Sigmoid colon (tissue), 7 donors: ENCODE data around the gene TP53BP1. TPM values are rescaled to one million over a fixed set of nuclear protein-coding genes. Genes with fewer than 3 reads are reported as not detected.
A peak's percentile ranks its signal among the peaks of the same experiment; 100 is the strongest.
"Not testable (repeated sequence)": the region's sequence is repeated elsewhere in the genome, so short reads cannot be mapped to it uniquely, and the experiment has no call there.

Experiments used
- DNase-seq: peaks from one replicate; pipeline ENCODE4 v3.0.0-alpha.2; 2019
- H3K27ac ChIP-seq, 4 donors: fragments of 200-600 bp; sonication (generic); one replicate each; pipeline ENCODE4 v1.5.1; 2016 to 2019; ENCODE audit warnings: mild to moderate bottlenecking in 1 of 4
- H3K27me3 ChIP-seq, 3 donors: fragments of 200-600 bp; sonication (generic); one replicate each; pipeline ENCODE4 v1.5.1; 2019; ENCODE audit warnings: mild to moderate bottlenecking in 1 of 3
- H3K36me3 ChIP-seq, 4 donors: fragments of 200-600 bp; sonication (generic); one replicate each; pipeline ENCODE4 v1.5.1; 2016 to 2019
- H3K4me1 ChIP-seq, 4 donors: fragments of 200-600 bp; sonication (generic); one replicate each; pipeline ENCODE4 v1.5.1; 2017 to 2019
- H3K4me3 ChIP-seq, 4 donors: fragments of 200-600 bp; sonication (generic); one replicate each; pipeline ENCODE4 v1.5.1; 2017 to 2019; ENCODE audit warnings: mild to moderate bottlenecking in 2 of 4, moderate library complexity in 1 of 4
- H3K9me3 ChIP-seq, 4 donors: fragments of 200-600 bp in 3 of 4; sonication (generic) in 3 of 4; one replicate each; pipeline versions ENCODE4 v1.5.1 to v1.6.1; 2013 to 2019
- EP300 ChIP-seq, 4 donors: sonication (generic); formaldehyde crosslinking; IDR thresholded peaks; one replicate each; pipeline ENCODE4 v1.6.1; 2017; ENCODE audit warnings: antibody characterized with exemption in 4 of 4
- POLR2A ChIP-seq, 2 donors: fragments of 450-650 bp; IDR thresholded peaks; one replicate each; pipeline ENCODE4 v1.6.1; 2016; ENCODE audit warnings: antibody characterized with exemption in 2 of 2, mild to moderate bottlenecking in 2 of 2, moderate library complexity in 2 of 2
- POLR2AphosphoS5 ChIP-seq, 4 donors: sonication (generic); formaldehyde crosslinking; IDR thresholded peaks; one replicate each; pipeline ENCODE4 v1.6.1; 2017; ENCODE audit warnings: antibody characterized with exemption in 4 of 4
- WGBS, 2 donors: extraction: QIAGEN DNeasy Blood & Tissue Kit; methylation state at CpG; one replicate each; pipeline ENCODE4 v1.1.7; 2013; 5-methylcytosine and 5-hydroxymethylcytosine counted together
- intact Hi-C: fragments of 100-400 bp; cut with DNase I; formaldehyde crosslinking; loops from one replicate; pipeline ENCODE4 v1.15.1; 2023
- polyA plus RNA-seq, 3 donors: library from polyadenylated mRNA; stranded (reverse); fragments of 200-250 nt; gene quantifications; one replicate each; pipeline ENCODE4 v1.2.3, GENCODE V29; 2013
- total RNA-seq, 4 donors: library from RNA; depleted of rRNA; stranded (reverse); fragments of >200 nt; gene quantifications; one replicate each; pipeline ENCODE4 v1.1.0, GENCODE V29; 2016
- TF ChIP-seq, protein P1 (sequence below), 4 experiments: fragments of 450-650 bp in 3 of 4; fragments of 200-600 bp in 1 of 4; IDR thresholded peaks; one replicate each; pipeline ENCODE4 v1.5.1; 2016 to 2019; ENCODE audit warnings: antibody characterized with exemption in 4 of 4, mild to moderate bottlenecking in 3 of 4, moderate library complexity in 2 of 4
- donor health status: healthy with polysubstance abuse.
- donor health status: Bipolar disorder and iron deficiency.
- donor health status: healthy.

The TP53BP1 gene
- 10 to 100 TPM; 38.3 to 63.4 (median 41.1) TPM for total RNA-seq
- 10 to 100 TPM in 1 of 3 donors, 1 to 10 TPM in 2; 1.8 to 13.5 (median 6.6) TPM for polyA plus RNA-seq

DNA sequence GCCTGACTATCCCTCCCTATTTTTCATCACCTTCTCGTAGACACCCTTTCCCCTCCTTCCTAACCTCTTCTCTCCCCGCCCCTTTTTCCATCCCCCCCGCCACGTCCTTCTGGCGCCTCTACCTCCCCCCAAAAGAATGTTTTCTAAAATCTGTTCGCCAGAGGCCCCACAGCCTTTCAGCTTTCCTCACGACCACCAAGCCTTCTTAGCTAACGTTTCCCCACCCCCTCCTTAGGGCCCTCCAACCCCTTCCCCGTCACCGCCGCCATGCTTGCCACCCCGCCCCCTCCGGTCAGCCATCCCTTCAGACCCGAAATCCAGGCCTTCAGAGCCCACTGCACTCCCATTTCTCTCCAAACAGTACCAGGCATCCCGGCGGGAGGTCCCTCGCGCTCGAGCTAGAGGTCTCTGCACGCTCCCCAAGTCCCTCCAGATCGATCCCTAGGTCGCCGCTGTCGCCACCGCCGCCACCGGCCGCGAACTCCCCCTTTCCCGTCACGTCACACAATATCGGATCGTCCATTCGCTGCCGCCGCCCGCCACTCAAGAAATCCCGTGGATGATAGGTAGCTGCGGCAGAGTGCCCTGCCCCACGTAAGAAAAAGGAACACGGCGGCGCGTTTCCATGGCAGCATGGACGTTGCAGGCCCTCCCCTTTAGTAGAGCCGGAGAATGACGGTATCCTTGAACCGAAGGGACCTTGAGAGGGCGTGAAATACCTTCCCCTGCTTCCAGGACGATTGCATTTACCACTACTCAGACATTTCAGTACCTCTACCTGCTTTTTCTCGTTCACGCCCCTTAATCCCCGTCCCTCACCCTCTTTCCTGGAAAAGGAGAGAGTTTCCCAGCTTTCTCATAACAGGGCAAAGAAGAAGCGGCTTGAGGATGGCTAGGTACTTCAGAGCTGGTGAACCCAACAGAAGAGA is at the start of gene TP53BP1:
Gene TP53BP1 (minus strand): TSS at position 484 of the 929 bp plus-strand sequence. CDS start 113 bp downstream, at position 371.
- 1 to 2% methylated on average over 54 of the region's 54 CpGs for WGBS, 2 donors
- peaks cover 0 to 21% (median 0%) of the 10 kb centered on the region in 4 donors for H3K36me3 ChIP-seq
- H3K9me3 ChIP-seq: no peaks in the 10 kb centered on the region
- peak in 1 of 2 donors; percentile 11 for TF ChIP-seq POLR2A (IDR thresholded peaks at IDR 0.05)
- TF ChIP-seq POLR2AphosphoS5 (IDR thresholded peaks at IDR 0.05): peak; percentile 83 to 86 (median 86)
- peak in 1 of 4 donors; percentile 18 for TF ChIP-seq EP300 (IDR thresholded peaks at IDR 0.05)
- TF ChIP-seq, protein P1, sequence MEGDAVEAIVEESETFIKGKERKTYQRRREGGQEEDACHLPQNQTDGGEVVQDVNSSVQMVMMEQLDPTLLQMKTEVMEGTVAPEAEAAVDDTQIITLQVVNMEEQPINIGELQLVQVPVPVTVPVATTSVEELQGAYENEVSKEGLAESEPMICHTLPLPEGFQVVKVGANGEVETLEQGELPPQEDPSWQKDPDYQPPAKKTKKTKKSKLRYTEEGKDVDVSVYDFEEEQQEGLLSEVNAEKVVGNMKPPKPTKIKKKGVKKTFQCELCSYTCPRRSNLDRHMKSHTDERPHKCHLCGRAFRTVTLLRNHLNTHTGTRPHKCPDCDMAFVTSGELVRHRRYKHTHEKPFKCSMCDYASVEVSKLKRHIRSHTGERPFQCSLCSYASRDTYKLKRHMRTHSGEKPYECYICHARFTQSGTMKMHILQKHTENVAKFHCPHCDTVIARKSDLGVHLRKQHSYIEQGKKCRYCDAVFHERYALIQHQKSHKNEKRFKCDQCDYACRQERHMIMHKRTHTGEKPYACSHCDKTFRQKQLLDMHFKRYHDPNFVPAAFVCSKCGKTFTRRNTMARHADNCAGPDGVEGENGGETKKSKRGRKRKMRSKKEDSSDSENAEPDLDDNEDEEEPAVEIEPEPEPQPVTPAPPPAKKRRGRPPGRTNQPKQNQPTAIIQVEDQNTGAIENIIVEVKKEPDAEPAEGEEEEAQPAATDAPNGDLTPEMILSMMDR (IDR thresholded peaks at IDR 0.05): no peak
- DNase-seq: peak; percentile 99
- intact Hi-C loops: loop anchor here (2.0 to 5.0 kb wide), 2 partner anchors 18 to 51 kb away; no protein-coding TSS in a partner anchor
- H3K27ac ChIP-seq: peak within 1 kb of the TSS; percentile 80 to 95 (median 86)
- peak within 1 kb of the TSS; percentile 58 to 95 (median 92) for H3K4me3 ChIP-seq
- peaks cover 0 to 35% (median 22%) of the 10 kb centered on the region in 4 donors for H3K4me1 ChIP-seq
- no peaks in the 10 kb centered on the region for H3K27me3 ChIP-seq

DNA sequence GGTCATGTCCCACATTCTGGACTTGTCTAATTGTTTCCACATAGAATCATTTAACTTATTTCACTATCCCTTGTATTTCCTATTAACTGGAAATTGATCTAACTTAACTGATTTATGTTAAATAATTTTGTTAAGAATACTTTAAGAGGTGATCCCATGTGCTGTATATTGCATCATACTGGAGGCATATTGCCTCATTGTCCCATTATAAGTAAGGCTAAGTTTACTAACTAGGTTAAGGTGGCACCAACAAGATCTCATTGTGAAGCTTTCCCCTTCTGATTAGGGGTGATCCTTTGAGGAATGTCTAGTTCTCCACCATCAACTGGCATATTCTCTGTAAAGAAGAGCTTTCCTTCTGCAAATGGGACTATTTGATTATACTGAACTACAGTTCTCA is 48.8 kb upstream of the TP53BP1 start:
- H3K36me3 ChIP-seq: peaks cover 0 to 5% (median 0%) of the 10 kb centered on the region in 4 donors
- no peaks in the 10 kb centered on the region for H3K9me3 ChIP-seq
- no peaks in the 10 kb centered on the region for H3K4me1 ChIP-seq
- TF ChIP-seq POLR2AphosphoS5 (IDR thresholded peaks at IDR 0.05) (no peak), EP300 (IDR thresholded peaks at IDR 0.05) (no peak), POLR2A (IDR thresholded peaks at IDR 0.05) (no peak)
- TF ChIP-seq, protein P1 (IDR thresholded peaks at IDR 0.05): no peak
- DNase-seq: no peak
- intact Hi-C loops: no loop called here
- no peak overlapping the region for H3K27ac ChIP-seq
- H3K27me3 ChIP-seq: no peaks in the 10 kb centered on the region
- H3K4me3 ChIP-seq: no peak overlapping the region

GRCh38 chr15:43538091-43538490 is 45.1 kb upstream of the TP53BP1 start:
- Histone ChIP-seq H3K27ac (no peak overlapping the region), H3K36me3 (peaks cover 0 to 19% (median 0%) of the 10 kb centered on the region in 4 donors), H3K4me3 (no peak overlapping the region), H3K27me3 (no peaks in the 10 kb centered on the region), H3K4me1 (no peaks in the 10 kb centered on the region), H3K9me3 (no peaks in the 10 kb centered on the region)
- TF ChIP-seq EP300 (IDR thresholded peaks at IDR 0.05) (no peak), POLR2AphosphoS5 (IDR thresholded peaks at IDR 0.05) (no peak), POLR2A (IDR thresholded peaks at IDR 0.05) (no peak)
- TF ChIP-seq, protein P1 (IDR thresholded peaks at IDR 0.05): no peak
- no peak for DNase-seq
- 82 to 94% methylated on average over 2 of the region's 2 CpGs for WGBS, 2 donors
- intact Hi-C loops: no loop called here

DNA sequence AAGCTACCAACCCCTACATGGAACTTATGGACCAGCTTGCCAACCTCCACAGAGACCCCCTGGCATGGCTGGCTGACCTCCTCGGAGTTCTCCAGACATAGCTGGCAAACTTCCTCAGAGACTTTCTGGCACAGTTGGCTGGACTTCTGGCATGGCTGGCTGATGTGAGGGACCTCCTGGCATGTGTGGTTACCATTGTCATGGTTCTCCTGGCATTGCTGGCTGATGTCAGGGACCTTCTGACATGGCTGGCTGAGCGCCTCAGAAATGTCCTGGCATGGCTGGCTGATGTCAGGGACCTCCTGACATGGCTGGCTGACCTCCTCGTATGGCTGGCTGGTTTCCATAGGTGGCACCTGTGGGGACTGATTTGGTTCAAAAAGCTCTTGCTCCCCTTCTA is 41.9 kb upstream of the TP53BP1 start:
- Histone ChIP-seq H3K27me3 (no peaks in the 10 kb centered on the region), H3K4me1 (peaks cover 0 to 9% (median 0%) of the 10 kb centered on the region in 4 donors), H3K27ac (no peak overlapping the region), H3K4me3 (no peak overlapping the region), H3K36me3 (peaks cover 0 to 24% (median 0%) of the 10 kb centered on the region in 4 donors), H3K9me3 (no peaks in the 10 kb centered on the region)
- TF ChIP-seq POLR2AphosphoS5 (IDR thresholded peaks at IDR 0.05) (no peak), EP300 (IDR thresholded peaks at IDR 0.05) (no peak), POLR2A (IDR thresholded peaks at IDR 0.05) (no peak)
- TF ChIP-seq, protein P1 (IDR thresholded peaks at IDR 0.05): no peak
- WGBS, 2 donors: 81 to 95% methylated on average over 3 of the region's 3 CpGs
- peak; percentile 33 for DNase-seq
- intact Hi-C loops: no loop called here

- DNase-seq, intact Hi-C loops: not testable (repeated sequence)
- 27 to 72% methylated on average over 5 of the region's 5 CpGs for WGBS, 2 donors
Observed at GRCh38 chr15:43532826-43533225, 39.9 kb upstream of the TP53BP1 start.

More at GRCh38 chr15:43532826-43533225, 39.9 kb upstream of the TP53BP1 start:
- H3K9me3 ChIP-seq, H3K4me3 ChIP-seq, H3K27me3 ChIP-seq, H3K4me1 ChIP-seq, H3K27ac ChIP-seq: not testable (repeated sequence)
- H3K36me3 ChIP-seq: peaks cover 0 to 37% (median 0%) of the 10 kb centered on the region in 4 donors
